Stimulated activated naive CD8-positive, alpha-beta T cell treated with anti-CD3 and anti-CD28 coated beads, Interleukin-15, amount 100 ng/mL, for 72 hours (primary cell): ENCODE results near the gene TMEM130.

ENCODE experiments used
- ATAC-seq: fragments of 150-1000 bp; cut with Tn5 transposase; 2 replicates; pipeline ENCODE4 v1.10.0; 2021; ENCODE audit warnings: mild to moderate bottlenecking, moderate library complexity
- DNase-seq, 2 donors: peaks; one replicate each; pipeline ENCODE4 v3.0.0; 2021 to 2022
- H3K27ac Mint-ChIP-seq, 2 donors: one replicate each; pipeline ENCODE4 v1.8.0; 2022; ENCODE audit warnings: mild to moderate bottlenecking in 2 of 2, mixed read lengths in 2 of 2, moderate library complexity in 2 of 2
- H3K27me3 Mint-ChIP-seq: one replicate; pipeline ENCODE4 v1.8.0; 2022; ENCODE audit warnings: mixed read lengths
- H3K4me1 Mint-ChIP-seq: one replicate; pipeline ENCODE4 v1.8.0; 2022; ENCODE audit warnings: mild to moderate bottlenecking, mixed read lengths
- H3K4me3 Mint-ChIP-seq, 2 donors: one replicate each; pipeline ENCODE4 v1.8.0; 2022; ENCODE audit warnings: mild to moderate bottlenecking in 2 of 2, mixed read lengths in 2 of 2, moderate library complexity in 1 of 2
- H3K9me3 Mint-ChIP-seq, 2 donors: one replicate each; pipeline ENCODE4 v1.8.0; 2022; ENCODE audit warnings: mixed read lengths in 2 of 2

TMEM130 gene

GRCh38 chr7:98869597-98870120 lies at the start of gene TMEM130:
TMEM130 (minus strand) TSS chr7:98870014; CDS start chr7:98869861, 153 bp downstream.
- ATAC-seq (peak; percentile 41), DNase-seq (no peak)
- Mint-ChIP-seq H3K4me3 (peak within 1 kb of the TSS; percentile 78 to 81), H3K4me1 (peaks cover 16% of the 10 kb centered on the region), H3K27ac (no peak within 1 kb of the TSS), H3K27me3 (peaks cover 53% of the 10 kb centered on the region), H3K9me3 (no peaks in the 10 kb centered on the region)

GRCh38 chr7:98917331-98917730 lies 47.5 kb upstream of the TMEM130 start:
- DNase-seq, result no peak
- no peak overlapping the region for H3K27ac Mint-ChIP-seq
- H3K9me3 Mint-ChIP-seq, result no peaks in the 10 kb centered on the region

GRCh38 chr7:98913612-98914011 lies 43.8 kb upstream of the TMEM130 start:
- DNase-seq (no peak), ATAC-seq (no peak)
- Mint-ChIP-seq H3K4me1 (no peaks in the 10 kb centered on the region), H3K27ac (no peak overlapping the region), H3K9me3 (no peaks in the 10 kb centered on the region), H3K4me3 (no peak overlapping the region), H3K27me3 (no peaks in the 10 kb centered on the region)

More at GRCh38 chr7:98917331-98917730, 47.5 kb upstream of the TMEM130 start:
- Mint-ChIP-seq H3K27me3 (no peaks in the 10 kb centered on the region), H3K4me1 (no peaks in the 10 kb centered on the region), H3K4me3 (no peak overlapping the region)
- no peak for ATAC-seq

GRCh38 chr7:98913026-98913425 lies 43.2 kb upstream of the TMEM130 start:
- H3K4me1 Mint-ChIP-seq, result no peaks in the 10 kb centered on the region
- ATAC-seq (no peak), DNase-seq (no peak)
- H3K4me3 Mint-ChIP-seq, result no peak overlapping the region
- H3K27ac Mint-ChIP-seq, result peak overlapping the region in 1 of 2 donors; percentile 82
- H3K27me3 Mint-ChIP-seq, result no peaks in the 10 kb centered on the region
- H3K9me3 Mint-ChIP-seq, result no peaks in the 10 kb centered on the region

GRCh38 chr7:98911916-98912315 lies 42.1 kb upstream of the TMEM130 start:
- no peaks in the 10 kb centered on the region for H3K4me1 Mint-ChIP-seq
- DNase-seq (no peak), ATAC-seq (no peak)
- H3K4me3 Mint-ChIP-seq, result no peak overlapping the region
- H3K9me3 Mint-ChIP-seq, result no peaks in the 10 kb centered on the region
- no peaks in the 10 kb centered on the region for H3K27me3 Mint-ChIP-seq
- no peak overlapping the region for H3K27ac Mint-ChIP-seq

GRCh38 chr7:98910427-98910826 lies 40.6 kb upstream of the TMEM130 start:
- Mint-ChIP-seq H3K4me1 (no peaks in the 10 kb centered on the region), H3K9me3 (no peaks in the 10 kb centered on the region), H3K27me3 (no peaks in the 10 kb centered on the region), H3K27ac (peak overlapping the region in 1 of 2 donors; percentile 76), H3K4me3 (no peak overlapping the region)
- no peak for ATAC-seq
- no peak for DNase-seq

- no peak for ATAC-seq
- Mint-ChIP-seq H3K9me3 (no peaks in the 10 kb centered on the region), H3K4me3 (no peak overlapping the region), H3K27me3 (no peaks in the 10 kb centered on the region), H3K27ac (no peak overlapping the region), H3K4me1 (no peaks in the 10 kb centered on the region)
- DNase-seq, result no peak
Measured at GRCh38 chr7:98909487-98909886, 39.7 kb upstream of the TMEM130 start.

- H3K4me3 Mint-ChIP-seq, result no peak overlapping the region
- peak overlapping the region in 1 of 2 donors; percentile 42 for H3K27ac Mint-ChIP-seq
- no peaks in the 10 kb centered on the region for H3K27me3 Mint-ChIP-seq
- DNase-seq, result no peak
- ATAC-seq, result no peak
- H3K9me3 Mint-ChIP-seq, result no peaks in the 10 kb centered on the region
- no peaks in the 10 kb centered on the region for H3K4me1 Mint-ChIP-seq
Measured at GRCh38 chr7:98908585-98908984, 38.8 kb upstream of the TMEM130 start.

GRCh38 chr7:98907570-98907969 lies 37.8 kb upstream of the TMEM130 start:
- Mint-ChIP-seq H3K9me3 (no peaks in the 10 kb centered on the region), H3K4me1 (no peaks in the 10 kb centered on the region), H3K27ac (peak overlapping the region in 1 of 2 donors; percentile 55), H3K4me3 (no peak overlapping the region), H3K27me3 (no peaks in the 10 kb centered on the region)
- DNase-seq, result no peak
- ATAC-seq, result no peak

- H3K27ac Mint-ChIP-seq, result no peak overlapping the region
- H3K4me1 Mint-ChIP-seq, result no peaks in the 10 kb centered on the region
- ATAC-seq, result no peak
- no peak overlapping the region for H3K4me3 Mint-ChIP-seq
- H3K9me3 Mint-ChIP-seq, result no peaks in the 10 kb centered on the region
- H3K27me3 Mint-ChIP-seq, result no peaks in the 10 kb centered on the region
- no peak for DNase-seq
Measured at GRCh38 chr7:98903246-98903645, 33.4 kb upstream of the TMEM130 start.

GRCh38 chr7:98902523-98902922 lies 32.7 kb upstream of the TMEM130 start:
- Mint-ChIP-seq H3K4me1 (no peaks in the 10 kb centered on the region), H3K27me3 (no peaks in the 10 kb centered on the region), H3K4me3 (no peak overlapping the region), H3K9me3 (no peaks in the 10 kb centered on the region), H3K27ac (peak overlapping the region in 1 of 2 donors; percentile 54)
- DNase-seq, result no peak
- no peak for ATAC-seq

GRCh38 chr7:98900815-98901214 lies 31.0 kb upstream of the TMEM130 start:
- DNase-seq, result no peak
- H3K4me3 Mint-ChIP-seq, result no peak overlapping the region
- H3K9me3 Mint-ChIP-seq, result no peaks in the 10 kb centered on the region
- H3K4me1 Mint-ChIP-seq, result no peaks in the 10 kb centered on the region
- H3K27ac Mint-ChIP-seq, result no peak overlapping the region
- no peaks in the 10 kb centered on the region for H3K27me3 Mint-ChIP-seq
- no peak for ATAC-seq

- DNase-seq, result no peak
- Mint-ChIP-seq H3K9me3 (no peaks in the 10 kb centered on the region), H3K4me3 (no peak overlapping the region), H3K27me3 (no peaks in the 10 kb centered on the region), H3K27ac (no peak overlapping the region), H3K4me1 (no peaks in the 10 kb centered on the region)
- no peak for ATAC-seq
Measured at GRCh38 chr7:98899816-98900215, 30.0 kb upstream of the TMEM130 start.

GRCh38 chr7:98892609-98893008 lies 22.8 kb upstream of the TMEM130 start:
- ATAC-seq (no peak), DNase-seq (no peak)
- Mint-ChIP-seq H3K27ac (peak overlapping the region in 1 of 2 donors; percentile 89), H3K4me1 (no peaks in the 10 kb centered on the region), H3K4me3 (no peak overlapping the region), H3K27me3 (no peaks in the 10 kb centered on the region), H3K9me3 (no peaks in the 10 kb centered on the region)

- Mint-ChIP-seq H3K4me3 (no peak overlapping the region), H3K9me3 (no peaks in the 10 kb centered on the region), H3K4me1 (no peaks in the 10 kb centered on the region), H3K27ac (peak overlapping the region in 1 of 2 donors; percentile 27), H3K27me3 (no peaks in the 10 kb centered on the region)
- ATAC-seq, result no peak
- no peak for DNase-seq
Measured at GRCh38 chr7:98887038-98887437, 17.2 kb upstream of the TMEM130 start.

- peak overlapping the region in 1 of 2 donors; percentile 27 for H3K27ac Mint-ChIP-seq
Measured at GRCh38 chr7:98884416-98884815, 14.6 kb upstream of the TMEM130 start.

More at GRCh38 chr7:98884416-98884815, 14.6 kb upstream of the TMEM130 start:
- DNase-seq, result peak in 1 of 2 donors; percentile 1
- H3K27me3 Mint-ChIP-seq, result no peaks in the 10 kb centered on the region
- peaks cover 10% of the 10 kb centered on the region for H3K4me1 Mint-ChIP-seq
- no peak for ATAC-seq
- no peak overlapping the region for H3K4me3 Mint-ChIP-seq
- H3K9me3 Mint-ChIP-seq, result no peaks in the 10 kb centered on the region
